SH-SY5Y (cell line): Measurements from ENCODE around the gene MELK.

ENCODE experiments used
- GATA2 ChIP-seq: IDR thresholded peaks from 2 replicates; pipeline ENCODE4 v1.6.1; 2011; ENCODE audit warnings: mild to moderate bottlenecking, low read depth, low read length
- GATA3 ChIP-seq: IDR thresholded peaks from 2 replicates; pipeline ENCODE4 v1.6.1; 2011; ENCODE audit warnings: low read depth, mild to moderate bottlenecking, low read length, moderate library complexity

DNA sequence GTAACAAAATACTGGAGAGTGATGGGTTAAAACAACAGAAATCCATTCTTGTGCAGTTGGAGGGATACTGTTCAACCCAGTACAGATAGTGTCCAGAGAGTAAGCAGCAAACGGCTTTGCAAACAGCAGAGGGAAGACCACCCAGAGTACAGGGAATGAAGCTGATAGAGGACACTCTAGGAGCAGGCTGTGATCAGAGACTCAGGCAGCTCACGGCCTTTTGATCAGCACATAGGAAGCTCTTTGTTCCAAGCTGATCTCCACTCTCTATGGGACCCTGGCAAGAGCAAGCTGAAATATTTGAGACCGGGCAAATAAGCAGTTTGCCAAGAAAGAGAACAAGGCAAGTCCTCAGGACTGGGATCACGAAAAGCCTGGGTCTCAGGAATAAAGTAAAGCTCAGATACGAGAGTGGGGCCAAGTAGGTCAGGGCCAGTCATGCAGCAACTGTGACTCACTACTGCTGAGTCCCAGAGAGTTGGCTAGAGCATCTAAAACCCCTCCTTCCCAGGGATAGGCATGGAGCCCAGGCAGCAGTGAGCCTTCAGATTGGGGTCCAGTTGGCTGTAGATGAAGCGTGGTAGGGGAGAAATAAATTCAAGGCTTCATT, 52.4 kb downstream of the MELK start:
- TF ChIP-seq GATA2 (no peak), GATA3 (no peak)
